Endodermal cell (in vitro differentiated cells): ENCODE results near the gene NAA15. TPM values are rescaled to one million over a fixed set of nuclear protein-coding genes. Genes with fewer than 3 reads are reported as not detected.
A peak's percentile ranks its signal among the peaks of the same experiment; 100 is the strongest.

Experiments
- DNase-seq: peaks from one replicate; pipeline ENCODE4 v3.0.0-alpha.2; 2017
- H3K27ac ChIP-seq: 2 replicates; pipeline ENCODE4 v1.5.1; 2013; ENCODE audit warnings: mild to moderate bottlenecking, low read depth, low read length, moderate library complexity
- H3K27me3 ChIP-seq: 2 replicates; pipeline ENCODE4 v1.6.1; 2013; ENCODE audit warnings: mild to moderate bottlenecking, low read length, moderate library complexity; ENCODE audit not compliant: insufficient read depth, control insufficient read depth, poor library complexity, severe bottlenecking
- H3K36me3 ChIP-seq: 2 replicates; pipeline ENCODE4 v1.7.0; 2013; ENCODE audit warnings: mild to moderate bottlenecking, low read length, moderate library complexity; ENCODE audit not compliant: control insufficient read depth, insufficient read depth
- H3K4me1 ChIP-seq: one replicate; pipeline ENCODE4 v1.7.0; 2013; ENCODE audit warnings: low read length; ENCODE audit not compliant: control insufficient read depth, insufficient read depth
- H3K4me3 ChIP-seq: 2 replicates; pipeline ENCODE4 v1.5.1; 2013; ENCODE audit warnings: mild to moderate bottlenecking, low read length, moderate library complexity
- H3K9ac ChIP-seq: 2 replicates; pipeline ENCODE4 v1.6.1; 2013; ENCODE audit warnings: mild to moderate bottlenecking, low read length, moderate library complexity; ENCODE audit not compliant: poor library complexity, severe bottlenecking; ENCODE audit errors: extremely low read depth
- H3K9me3 ChIP-seq: 2 replicates; pipeline ENCODE4 v1.6.1; 2013; ENCODE audit warnings: mild to moderate bottlenecking, low read length, moderate library complexity; ENCODE audit not compliant: control insufficient read depth
- H3K27ac Mint-ChIP-seq: 2 replicates; pipeline ENCODE4 v1.8.0; 2020; ENCODE audit warnings: mixed read lengths
- H3K27me3 Mint-ChIP-seq: 2 replicates; pipeline ENCODE4 v1.8.0; 2021; ENCODE audit warnings: mild to moderate bottlenecking, mixed read lengths; ENCODE audit not compliant: insufficient read depth
- H3K36me3 Mint-ChIP-seq: 2 replicates; pipeline ENCODE4 v1.8.0; 2020; ENCODE audit warnings: low read depth, mixed read lengths
- H3K4me1 Mint-ChIP-seq: 2 replicates; pipeline ENCODE4 v1.8.0; 2020; ENCODE audit warnings: mixed read lengths
- H3K4me3 Mint-ChIP-seq: 2 replicates; pipeline ENCODE4 v1.8.0; 2020; ENCODE audit warnings: mild to moderate bottlenecking, moderate library complexity, mixed read lengths
- H3K9me3 Mint-ChIP-seq: 2 replicates; pipeline ENCODE4 v1.8.0; 2020; ENCODE audit warnings: mild to moderate bottlenecking, mixed read lengths
- WGBS, 2 experiments: methylation state at CpG; one replicate each; pipeline versions ENCODE4 v1.1.5 to v1.1.7; 2013; ENCODE audit warnings: missing lambda C conversion rate in 2 of 2, mixed read lengths in 1 of 2; ENCODE audit not compliant: insufficient coverage in 1 of 2, insufficient read length in 1 of 2; 5-methylcytosine and 5-hydroxymethylcytosine counted together
- total RNA-seq, 2 donors: library from RNA; stranded (reverse); fragmentation: NEBNext Ultra II Directional in 1 of 2; extraction: Animal tissue kit (Norgen Biotek cat#: 25700) in 1 of 2; gene quantifications; 2 replicates in 1 of 2; 3 replicates in 1 of 2; pipeline ENCODE4 v1.2.1, GENCODE V29; 2021
- TF ChIP-seq, protein P1 (sequence below): fragments of 200-600 bp; sonication (generic); conservative IDR thresholded peaks from 2 replicates; pipeline ENCODE4 v1.5.0; 2021; ENCODE audit warnings: antibody characterized with exemption, mild to moderate bottlenecking

Gene NAA15
- total RNA-seq, 2 donors from 2014 or later: 64.7 to 78.9 TPM

DNA sequence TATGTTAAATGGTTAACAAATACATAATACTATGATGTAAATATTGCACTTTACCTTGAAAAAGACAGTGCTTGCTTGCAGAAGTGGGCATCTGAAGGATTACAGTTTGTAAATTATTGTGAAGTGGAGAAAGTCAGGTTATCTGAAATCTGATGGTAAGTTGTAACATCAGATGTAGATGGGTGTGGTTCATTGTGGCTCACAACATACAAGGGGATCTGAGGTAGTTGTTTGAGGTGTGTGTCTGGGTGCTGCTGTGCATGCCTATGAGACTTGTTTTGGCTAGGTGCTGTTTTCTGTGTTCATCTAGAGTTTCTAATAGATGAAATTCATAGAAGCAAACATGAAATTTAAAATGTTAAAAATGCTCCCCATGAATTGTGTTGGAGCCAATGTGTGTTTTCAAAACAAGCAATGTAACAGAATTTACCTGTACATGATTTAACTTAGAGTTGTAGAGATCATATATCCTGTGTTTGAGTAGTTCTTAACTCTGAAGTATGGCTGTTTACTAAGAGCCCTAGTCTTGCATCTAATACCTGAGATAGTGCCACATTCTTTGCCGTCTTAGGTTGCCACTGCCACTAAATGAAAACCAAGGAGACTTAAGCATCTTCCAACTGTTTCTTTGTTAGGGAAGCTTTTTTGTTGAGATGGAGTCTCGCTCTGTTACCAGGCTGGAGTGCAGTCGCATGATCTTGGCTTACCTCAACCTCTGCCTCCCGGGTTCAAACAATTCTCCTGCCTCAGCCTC lies 12.9 kb downstream of the NAA15 start:
- peak; percentile 75 for DNase-seq
- Mint-ChIP-seq H3K4me3 (peak overlapping the region; percentile 9), H3K4me1 (peaks cover 44% of the 10 kb centered on the region), H3K36me3 (peaks cover 10% of the 10 kb centered on the region), H3K9me3 (no peaks in the 10 kb centered on the region), H3K27me3 (no peaks in the 10 kb centered on the region), H3K27ac (peak overlapping the region; percentile 95)
- TF ChIP-seq, protein P1, sequence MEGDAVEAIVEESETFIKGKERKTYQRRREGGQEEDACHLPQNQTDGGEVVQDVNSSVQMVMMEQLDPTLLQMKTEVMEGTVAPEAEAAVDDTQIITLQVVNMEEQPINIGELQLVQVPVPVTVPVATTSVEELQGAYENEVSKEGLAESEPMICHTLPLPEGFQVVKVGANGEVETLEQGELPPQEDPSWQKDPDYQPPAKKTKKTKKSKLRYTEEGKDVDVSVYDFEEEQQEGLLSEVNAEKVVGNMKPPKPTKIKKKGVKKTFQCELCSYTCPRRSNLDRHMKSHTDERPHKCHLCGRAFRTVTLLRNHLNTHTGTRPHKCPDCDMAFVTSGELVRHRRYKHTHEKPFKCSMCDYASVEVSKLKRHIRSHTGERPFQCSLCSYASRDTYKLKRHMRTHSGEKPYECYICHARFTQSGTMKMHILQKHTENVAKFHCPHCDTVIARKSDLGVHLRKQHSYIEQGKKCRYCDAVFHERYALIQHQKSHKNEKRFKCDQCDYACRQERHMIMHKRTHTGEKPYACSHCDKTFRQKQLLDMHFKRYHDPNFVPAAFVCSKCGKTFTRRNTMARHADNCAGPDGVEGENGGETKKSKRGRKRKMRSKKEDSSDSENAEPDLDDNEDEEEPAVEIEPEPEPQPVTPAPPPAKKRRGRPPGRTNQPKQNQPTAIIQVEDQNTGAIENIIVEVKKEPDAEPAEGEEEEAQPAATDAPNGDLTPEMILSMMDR: no peak
- H3K4me3 ChIP-seq: no peak overlapping the region
- 65 to 74% methylated on average over 3 to 4 of the region's 4 CpGs for WGBS, 2 experiments
- no peaks in the 10 kb centered on the region for H3K9me3 ChIP-seq
- H3K4me1 ChIP-seq: no peaks in the 10 kb centered on the region
- H3K36me3 ChIP-seq: peaks cover 12% of the 10 kb centered on the region
- no peaks in the 10 kb centered on the region for H3K27me3 ChIP-seq
- H3K9ac ChIP-seq: peak overlapping the region; percentile 15
- no peak overlapping the region for H3K27ac ChIP-seq

DNA sequence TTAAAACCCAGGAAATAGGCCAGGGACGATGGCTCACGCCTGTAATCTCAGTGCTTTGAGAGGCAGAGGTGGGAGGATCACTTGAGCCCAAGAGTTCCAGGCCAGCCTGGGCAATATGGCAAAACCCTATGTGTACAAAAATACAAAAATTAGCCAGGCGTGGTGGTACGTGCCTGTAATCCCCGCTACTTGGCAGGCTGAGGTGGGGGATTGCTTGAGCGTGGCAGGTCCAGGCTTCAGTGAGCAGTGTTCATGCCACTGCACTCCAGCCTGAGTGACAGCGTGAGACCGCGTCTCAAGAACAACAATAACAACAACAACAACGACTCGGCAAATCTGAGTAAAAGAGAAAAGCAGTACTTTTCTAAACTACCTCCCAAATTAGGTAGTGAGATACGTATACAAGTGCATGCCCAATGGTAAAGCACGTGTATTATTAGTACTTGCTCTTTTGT lies 13.9 kb downstream of the NAA15 start:
- Mint-ChIP-seq H3K27me3 (no peaks in the 10 kb centered on the region), H3K4me1 (peaks cover 44% of the 10 kb centered on the region), H3K27ac (peak overlapping the region; percentile 95), H3K9me3 (peaks cover 7% of the 10 kb centered on the region), H3K36me3 (peaks cover 10% of the 10 kb centered on the region), H3K4me3 (peak overlapping the region; percentile 9)
- peak; percentile 52 for DNase-seq
- Histone ChIP-seq H3K27ac (no peak overlapping the region), H3K9me3 (peaks cover 2% of the 10 kb centered on the region), H3K4me3 (no peak overlapping the region), H3K36me3 (peaks cover 12% of the 10 kb centered on the region), H3K9ac (peak overlapping the region; percentile 8), H3K27me3 (no peaks in the 10 kb centered on the region), H3K4me1 (no peaks in the 10 kb centered on the region)
- 91 to 92% methylated on average over 12 to 13 of the region's 13 CpGs for WGBS, 2 experiments
- TF ChIP-seq, protein P1: no peak

DNA sequence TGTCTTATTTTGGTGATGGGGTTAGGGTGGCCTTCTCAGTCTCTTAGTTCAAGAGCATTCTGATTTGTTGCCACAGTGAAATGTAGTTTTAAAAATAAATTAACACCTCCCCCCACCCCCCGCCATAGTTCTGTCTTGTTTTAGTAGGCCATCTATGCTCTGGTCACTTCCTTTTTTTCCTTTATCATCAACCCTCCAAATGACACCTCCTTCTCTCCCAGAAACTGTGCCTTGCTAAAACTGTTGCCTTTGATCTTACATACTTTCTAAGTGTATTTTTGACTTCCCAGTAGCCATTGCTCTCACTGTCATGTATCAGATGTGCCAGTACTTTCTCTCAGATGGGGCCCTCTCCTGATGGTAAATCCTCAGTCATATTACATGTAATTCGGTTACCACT lies 15.4 kb downstream of the NAA15 start:
- Histone ChIP-seq H3K27me3 (no peaks in the 10 kb centered on the region), H3K4me3 (no peak overlapping the region), H3K36me3 (peaks cover 12% of the 10 kb centered on the region), H3K4me1 (no peaks in the 10 kb centered on the region), H3K9ac (no peak overlapping the region), H3K27ac (no peak overlapping the region), H3K9me3 (peaks cover 16% of the 10 kb centered on the region)
- H3K4me3 Mint-ChIP-seq: no peak overlapping the region
- 93 to 100% methylated on average over 2 of the region's 2 CpGs for WGBS, 2 experiments
- peaks cover 19% of the 10 kb centered on the region for H3K36me3 Mint-ChIP-seq
- peaks cover 14% of the 10 kb centered on the region for H3K9me3 Mint-ChIP-seq
- peaks cover 39% of the 10 kb centered on the region for H3K4me1 Mint-ChIP-seq
- DNase-seq: no peak
- no peaks in the 10 kb centered on the region for H3K27me3 Mint-ChIP-seq
- H3K27ac Mint-ChIP-seq: peak overlapping the region; percentile 46
- TF ChIP-seq, protein P1: no peak
